Fibroblast of mammary gland (primary cell): ENCODE results near the gene OR10H2.
A peak's percentile ranks its signal among the peaks of the same experiment; 100 is the strongest.

Source experiments
- DNase-seq: peaks from one replicate; pipeline ENCODE4 v3.0.0-alpha.2; 2010; ENCODE audit warnings: low read depth
- H3K4me3 ChIP-seq: 2 replicates; pipeline ENCODE4 v1.5.1; 2011; ENCODE audit warnings: low read depth, mild to moderate bottlenecking, low read length, moderate library complexity; ENCODE audit not compliant: control insufficient read depth
- CTCF ChIP-seq: conservative IDR thresholded peaks from 2 replicates; pipeline ENCODE4 v1.5.1; 2011; ENCODE audit warnings: low read depth, low read length, inconsistent platforms; ENCODE audit not compliant: control insufficient read depth, insufficient read depth

OR10H2 gene

DNA sequence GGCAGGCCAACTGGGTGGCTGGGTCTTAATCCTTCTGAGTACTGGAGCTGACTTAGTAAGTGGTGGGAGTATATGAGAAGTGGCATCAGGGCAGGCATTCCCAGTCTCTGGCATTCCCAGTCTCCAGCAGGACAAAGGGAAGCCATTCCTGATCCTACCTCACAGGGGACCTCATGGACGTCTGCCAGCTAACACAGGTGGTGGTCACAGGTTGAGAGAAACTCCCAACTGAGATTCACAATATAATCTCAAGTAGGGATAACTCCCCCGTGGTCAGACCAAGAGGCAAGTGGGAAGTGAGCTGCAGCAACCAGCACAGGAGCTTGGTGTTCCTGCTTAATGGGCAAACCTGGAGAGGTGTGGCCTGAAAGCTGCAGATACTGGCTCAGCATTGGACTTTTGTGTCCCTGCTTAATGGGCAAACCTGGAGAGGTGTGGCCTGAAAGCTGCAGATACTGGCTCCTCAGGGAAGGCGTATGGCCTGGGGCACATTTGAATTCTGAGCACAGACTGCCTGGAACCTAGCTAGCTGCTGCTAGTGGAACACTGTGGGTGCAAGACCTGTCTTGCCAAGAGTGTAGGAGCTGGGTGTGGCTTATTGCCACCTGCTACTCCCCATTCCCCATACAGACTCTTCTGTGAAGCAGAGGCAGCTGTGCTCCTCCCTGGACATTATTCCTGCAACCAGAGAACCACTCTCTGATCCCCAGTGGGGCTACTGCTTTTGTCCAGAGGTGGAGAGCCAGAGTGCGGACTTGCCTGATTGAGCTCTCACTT, 25.9 kb upstream of the OR10H2 start:
- H3K4me3 ChIP-seq: no peak overlapping the region
- no peak for TF ChIP-seq CTCF
- no peak for DNase-seq

GRCh38 chr19:15702534-15702930, 25.3 kb upstream of the OR10H2 start:
- peak; percentile 38 for DNase-seq
- H3K4me3 ChIP-seq: no peak overlapping the region
- no peak for TF ChIP-seq CTCF

- no peak for TF ChIP-seq CTCF
- no peak for DNase-seq
- no peak overlapping the region for H3K4me3 ChIP-seq
Observed at GRCh38 chr19:15714638-15715037, 13.2 kb upstream of the OR10H2 start.

- no peak for TF ChIP-seq CTCF
- DNase-seq: no peak
- no peak overlapping the region for H3K4me3 ChIP-seq
Observed at GRCh38 chr19:15715642-15716041, 12.2 kb upstream of the OR10H2 start.

- TF ChIP-seq CTCF: no peak
- H3K4me3 ChIP-seq: no peak overlapping the region
- no peak for DNase-seq
Observed at GRCh38 chr19:15717809-15718208, 10.0 kb upstream of the OR10H2 start.

GRCh38 chr19:15721268-15721667, 6.6 kb upstream of the OR10H2 start:
- no peak for TF ChIP-seq CTCF
- H3K4me3 ChIP-seq: no peak overlapping the region
- DNase-seq: no peak

- no peak for DNase-seq
- no peak overlapping the region for H3K4me3 ChIP-seq
- TF ChIP-seq CTCF: no peak
Observed at GRCh38 chr19:15722956-15723355, 4.9 kb upstream of the OR10H2 start.
